DMS53 treated with DMSO at 0.1 percent for 48 hours (cell line): ENCODE results near the gene AFDN.

Experiments used
- DNase-seq: peaks from one replicate; lab custom pipeline; 2025; ENCODE audit not compliant: unreplicated experiment; lab: John Stamatoyannopoulos, UW

AFDN gene

GRCh38 chr6:167976708-167977107, 150.0 kb downstream of the AFDN start:
- DNase-seq: no peak

- DNase-seq: no peak
These were observed 151.2 kb downstream of the AFDN start for GRCh38 chr6:167977717-167978467.

GRCh38 chr6:167978607-167979006, 151.9 kb downstream of the AFDN start:
- DNase-seq: no peak

GRCh38 chr6:167979436-167980139, 152.9 kb downstream of the AFDN start:
- no peak for DNase-seq

GRCh38 chr6:167980911-167981580, 154.3 kb downstream of the AFDN start:
- no peak for DNase-seq

GRCh38 chr6:167981916-167982462, 155.3 kb downstream of the AFDN start:
- DNase-seq: no peak

GRCh38 chr6:167984144-167984719, 157.5 kb downstream of the AFDN start:
- no peak for DNase-seq

- no peak for DNase-seq
These were observed 158.3 kb downstream of the AFDN start for GRCh38 chr6:167984876-167985604.

- no peak for DNase-seq
These were observed 159.3 kb downstream of the AFDN start for GRCh38 chr6:167985911-167986595.

- no peak for DNase-seq
These were observed 160.9 kb downstream of the AFDN start for GRCh38 chr6:167987396-167988153.

- no peak for DNase-seq
These were observed 161.4 kb downstream of the AFDN start for GRCh38 chr6:167988154-167988495.

GRCh38 chr6:167988945-167989841, 162.5 kb downstream of the AFDN start:
- no peak for DNase-seq

- no peak for DNase-seq
These were observed 163.6 kb downstream of the AFDN start for GRCh38 chr6:167990016-167990945.

GRCh38 chr6:167993169-167993568, 166.5 kb downstream of the AFDN start:
- no peak for DNase-seq

GRCh38 chr6:167993831-167994230, 167.1 kb downstream of the AFDN start:
- no peak for DNase-seq

- DNase-seq: no peak
These were observed 168.6 kb downstream of the AFDN start for GRCh38 chr6:167995302-167995701.

- no peak for DNase-seq
These were observed 169.0 kb downstream of the AFDN start for GRCh38 chr6:167995731-167996151.
